ENCODE data around the gene ZNF100. TPM values are rescaled to one million over a fixed set of nuclear protein-coding genes. Genes with fewer than 3 reads are reported as not detected.

The ZNF100 gene
- total RNA-seq, 1 experiment from 2014 or later: 8.5 TPM

DNA sequence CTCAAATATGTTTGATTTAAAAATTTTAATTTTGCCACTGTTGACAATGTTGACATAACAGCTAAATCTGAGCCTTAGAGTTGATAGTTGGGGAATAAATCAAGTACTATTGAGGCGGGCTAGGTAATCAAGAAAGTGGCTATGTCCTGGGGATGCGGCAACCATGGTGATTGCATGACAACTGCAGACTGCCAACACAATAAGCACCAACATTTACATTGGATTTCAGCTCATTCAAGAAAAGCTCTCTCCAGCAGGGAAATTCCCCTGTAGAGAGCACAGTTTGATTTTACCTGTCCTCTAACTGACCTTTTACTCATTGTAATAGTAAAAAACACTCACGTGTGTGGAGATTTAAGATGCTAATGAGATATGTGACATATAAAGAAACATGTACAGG, 63.1 kb downstream of the ZNF100 start:
- TF ChIP-seq, protein P1, sequence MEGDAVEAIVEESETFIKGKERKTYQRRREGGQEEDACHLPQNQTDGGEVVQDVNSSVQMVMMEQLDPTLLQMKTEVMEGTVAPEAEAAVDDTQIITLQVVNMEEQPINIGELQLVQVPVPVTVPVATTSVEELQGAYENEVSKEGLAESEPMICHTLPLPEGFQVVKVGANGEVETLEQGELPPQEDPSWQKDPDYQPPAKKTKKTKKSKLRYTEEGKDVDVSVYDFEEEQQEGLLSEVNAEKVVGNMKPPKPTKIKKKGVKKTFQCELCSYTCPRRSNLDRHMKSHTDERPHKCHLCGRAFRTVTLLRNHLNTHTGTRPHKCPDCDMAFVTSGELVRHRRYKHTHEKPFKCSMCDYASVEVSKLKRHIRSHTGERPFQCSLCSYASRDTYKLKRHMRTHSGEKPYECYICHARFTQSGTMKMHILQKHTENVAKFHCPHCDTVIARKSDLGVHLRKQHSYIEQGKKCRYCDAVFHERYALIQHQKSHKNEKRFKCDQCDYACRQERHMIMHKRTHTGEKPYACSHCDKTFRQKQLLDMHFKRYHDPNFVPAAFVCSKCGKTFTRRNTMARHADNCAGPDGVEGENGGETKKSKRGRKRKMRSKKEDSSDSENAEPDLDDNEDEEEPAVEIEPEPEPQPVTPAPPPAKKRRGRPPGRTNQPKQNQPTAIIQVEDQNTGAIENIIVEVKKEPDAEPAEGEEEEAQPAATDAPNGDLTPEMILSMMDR (IDR thresholded peaks at IDR 0.05 in 2 of 3, conservative IDR thresholded peaks at IDR 0.05 in 1 of 3; ENCODE audit: borderline replicate concordance in 1 of 3, insufficient read depth in 1 of 3, low read depth in 2 of 3, low read length in 2 of 3): no peak
- TF ChIP-seq ZNF274 (IDR thresholded peaks at IDR 0.05; ENCODE audit: low read depth, low read length) (no peak), SP1 (IDR thresholded peaks at IDR 0.05; ENCODE audit: low read depth) (no peak), ELF1 (IDR thresholded peaks at IDR 0.05; ENCODE audit: borderline replicate concordance, low read depth) (no peak)
- no peak overlapping the region for H3K4me3 ChIP-seq (replicated peaks in 1 of 2; ENCODE audit: low read depth in 1 of 2, low read length in 2 of 2)
- no peaks in the 10 kb centered on the region for H3K79me2 ChIP-seq (ENCODE audit: insufficient read depth, low read length)
- no peak overlapping the region for H3K27ac ChIP-seq (ENCODE audit: low read depth, low read length)
- ChIA-PET RAD21 (ENCODE audit: low non-redundant PET in 1 of 2, low total read pairs in 2 of 2, uncharacterized antibody in 2 of 2, unreplicated experiment in 2 of 2) (no interaction called here), CTCF (no interaction called here), POLR2A (no interaction called here)
- no peaks in the 10 kb centered on the region for H3K27me3 ChIP-seq (ENCODE audit: insufficient read depth, low read length)
- no peaks in the 10 kb centered on the region for H4K20me1 ChIP-seq (ENCODE audit: insufficient read depth)
- H3K4me2 ChIP-seq (ENCODE audit: low read length): no peak overlapping the region
- DNase-seq (ENCODE audit: low read depth, low spot score) (no peak), ATAC-seq (no peak)
- no peaks in the 10 kb centered on the region for H3K4me1 ChIP-seq (ENCODE audit: control insufficient read depth in 1 of 2, insufficient read depth in 2 of 2, low read length in 2 of 2)
- peaks cover 0 to 10% of the 10 kb centered on the region in 2 experiments; a peak in 1 of 4 replicates for H3K9me3 ChIP-seq (ENCODE audit: control insufficient read depth in 1 of 2, insufficient read depth in 1 of 2, low read depth in 1 of 2, low read length in 2 of 2)
- H2AFZ ChIP-seq (ENCODE audit: low read depth, low read length, poor library complexity, severe bottlenecking): no peak overlapping the region
- no TSS peak for BruUV-seq (replicated peaks)
- no peak overlapping the region for H3K9ac ChIP-seq (ENCODE audit: low read length)
- no peaks in the 10 kb centered on the region for H3K36me3 ChIP-seq (ENCODE audit: control insufficient read depth in 1 of 2, insufficient read depth in 2 of 2, low read length in 2 of 2)
- intact Hi-C loops (cut with micrococcal nuclease): no loop called here
- no peaks in the 10 kb centered on the region for H3K9me2 ChIP-seq (ENCODE audit: insufficient read depth)

DNA sequence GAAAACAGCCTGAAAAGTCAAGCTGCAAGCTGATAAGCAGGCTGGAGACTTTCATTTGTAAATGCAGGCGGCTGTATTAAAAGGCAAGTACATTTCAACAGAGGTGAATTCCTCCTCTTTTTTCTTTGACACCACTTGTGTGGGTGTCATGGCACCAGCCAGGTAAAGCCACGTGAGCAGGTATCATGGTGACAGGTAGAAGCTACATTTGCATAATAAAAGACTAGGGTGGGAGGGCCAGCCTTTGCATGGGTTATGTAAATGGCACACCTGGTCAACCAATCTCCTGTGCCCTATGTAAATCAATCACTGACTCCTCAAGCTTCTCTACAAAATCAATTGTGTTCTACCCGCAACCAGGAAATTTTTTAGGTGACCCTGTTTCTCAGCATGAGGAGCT, 68.2 kb downstream of the ZNF100 start:
- RAD21 ChIA-PET (ENCODE audit: low non-redundant PET in 1 of 2, low total read pairs in 2 of 2, uncharacterized antibody in 2 of 2, unreplicated experiment in 2 of 2): no interaction called here
- no peaks in the 10 kb centered on the region for H3K9me2 ChIP-seq (ENCODE audit: insufficient read depth)
- no peak for DNase-seq (ENCODE audit: low read depth, low spot score)
- H3K4me1 ChIP-seq (ENCODE audit: control insufficient read depth in 1 of 2, insufficient read depth in 2 of 2, low read length in 2 of 2): no peaks in the 10 kb centered on the region
- no peaks in the 10 kb centered on the region for H4K20me1 ChIP-seq (ENCODE audit: insufficient read depth)
- peaks cover 3 to 12% of the 10 kb centered on the region in 2 experiments; a peak in 2 of 4 replicates for H3K9me3 ChIP-seq (ENCODE audit: control insufficient read depth in 1 of 2, insufficient read depth in 1 of 2, low read depth in 1 of 2, low read length in 2 of 2)
- POLR2A ChIA-PET: no interaction called here
- no peak overlapping the region for H3K9ac ChIP-seq (ENCODE audit: low read length)
- no peaks in the 10 kb centered on the region for H3K79me2 ChIP-seq (ENCODE audit: insufficient read depth, low read length)
- intact Hi-C loops (cut with micrococcal nuclease): no loop called here
- no peak overlapping the region for H2AFZ ChIP-seq (ENCODE audit: low read depth, low read length, poor library complexity, severe bottlenecking)
- TF ChIP-seq SRF (IDR thresholded peaks at IDR 0.05; ENCODE audit: low read depth): no peak
- TF ChIP-seq, protein P1 (IDR thresholded peaks at IDR 0.05 in 2 of 3, conservative IDR thresholded peaks at IDR 0.05 in 1 of 3; ENCODE audit: borderline replicate concordance in 1 of 3, insufficient read depth in 1 of 3, low read depth in 2 of 3, low read length in 2 of 3): no peak
- H3K36me3 ChIP-seq (ENCODE audit: control insufficient read depth in 1 of 2, insufficient read depth in 2 of 2, low read length in 2 of 2): no peaks in the 10 kb centered on the region
- CTCF ChIA-PET: no interaction called here
- no peaks in the 10 kb centered on the region for H3K27me3 ChIP-seq (ENCODE audit: insufficient read depth, low read length)
- H3K4me2 ChIP-seq (ENCODE audit: low read length): no peak overlapping the region
- no peak overlapping the region for H3K27ac ChIP-seq (ENCODE audit: low read depth, low read length)
- ATAC-seq: no peak
- no TSS peak for BruUV-seq (replicated peaks)
- no peak overlapping the region for H3K4me3 ChIP-seq (replicated peaks in 1 of 2; ENCODE audit: low read depth in 1 of 2, low read length in 2 of 2)

Data from HCT116 (cell line).